IPS DF 6.9 (cell line): Measurements from ENCODE around the gene IL18RAP.

ENCODE experiments used
- DNase-seq: peaks from one replicate; pipeline ENCODE4 v3.0.0-alpha.2; 2013; ENCODE audit warnings: low read depth, low spot score
- H3K27ac ChIP-seq: one replicate; pipeline ENCODE4 v1.5.1; 2013; ENCODE audit warnings: low read length, control low read depth
- H3K27me3 ChIP-seq: 2 replicates; pipeline ENCODE4 v1.6.1; 2013; ENCODE audit warnings: mild to moderate bottlenecking, low read length; ENCODE audit not compliant: control insufficient read depth, insufficient read depth
- H3K36me3 ChIP-seq: 2 replicates; pipeline ENCODE4 v1.6.1; 2013; ENCODE audit warnings: low read length; ENCODE audit not compliant: control insufficient read depth, insufficient read depth
- H3K4me1 ChIP-seq: 2 replicates; pipeline ENCODE4 v1.6.1; 2013; ENCODE audit warnings: low read length; ENCODE audit not compliant: control insufficient read depth, insufficient read depth
- H3K4me3 ChIP-seq: 2 replicates; pipeline ENCODE4 v1.5.1; 2013; ENCODE audit warnings: mild to moderate bottlenecking, low read length
- H3K9me3 ChIP-seq: 2 replicates; pipeline ENCODE4 v1.6.1; 2013; ENCODE audit warnings: low read length, inconsistent platforms; ENCODE audit not compliant: control insufficient read depth, insufficient read depth
- WGBS: extraction: QIAGEN DNeasy Blood & Tissue Kit; methylation state at CpG from one replicate; pipeline ENCODE4 v1.1.7; 2013; ENCODE audit warnings: mixed read lengths, missing lambda C conversion rate; ENCODE audit not compliant: insufficient read length, insufficient coverage; 5-methylcytosine and 5-hydroxymethylcytosine counted together

Gene IL18RAP

GRCh38 chr2:102480285-102481195 is 57.6 kb downstream of the IL18RAP start:
- Histone ChIP-seq H3K4me3 (no peak overlapping the region), H3K9me3 (no peaks in the 10 kb centered on the region), H3K27me3 (no peaks in the 10 kb centered on the region), H3K27ac (no peak overlapping the region), H3K36me3 (no peaks in the 10 kb centered on the region), H3K4me1 (no peaks in the 10 kb centered on the region)
- DNase-seq: no peak
- no CpG with 5 or more reads among the region's 11 CpGs for WGBS

- DNase-seq: no peak
- H3K4me1 ChIP-seq: no peaks in the 10 kb centered on the region
- H3K36me3 ChIP-seq: no peaks in the 10 kb centered on the region
- H3K27me3 ChIP-seq: no peaks in the 10 kb centered on the region
- WGBS: no CpG with 5 or more reads among the region's 7 CpGs
- H3K4me3 ChIP-seq: no peak overlapping the region
- no peaks in the 10 kb centered on the region for H3K9me3 ChIP-seq
- no peak overlapping the region for H3K27ac ChIP-seq
Measured at GRCh38 chr2:102481931-102482330, 59.0 kb downstream of the IL18RAP start.

GRCh38 chr2:102483086-102483485 is 60.1 kb downstream of the IL18RAP start:
- DNase-seq: no peak
- H3K4me1 ChIP-seq: no peaks in the 10 kb centered on the region
- H3K9me3 ChIP-seq: no peaks in the 10 kb centered on the region
- H3K36me3 ChIP-seq: no peaks in the 10 kb centered on the region
- H3K27me3 ChIP-seq: no peaks in the 10 kb centered on the region
- no CpG with 5 or more reads among the region's 6 CpGs for WGBS
- H3K4me3 ChIP-seq: no peak overlapping the region
- no peak overlapping the region for H3K27ac ChIP-seq

GRCh38 chr2:102484310-102485061 is 61.5 kb downstream of the IL18RAP start:
- DNase-seq: no peak
- Histone ChIP-seq H3K9me3 (no peaks in the 10 kb centered on the region), H3K36me3 (no peaks in the 10 kb centered on the region), H3K27me3 (no peaks in the 10 kb centered on the region), H3K27ac (no peak overlapping the region), H3K4me3 (no peak overlapping the region), H3K4me1 (no peaks in the 10 kb centered on the region; the same call in 1 of the 2 replicates)
- no CpG with 5 or more reads among the region's 6 CpGs for WGBS

GRCh38 chr2:102485147-102485785 is 62.3 kb downstream of the IL18RAP start:
- WGBS: no CpG with 5 or more reads among the region's 5 CpGs
- H3K4me3 ChIP-seq: no peak overlapping the region
- H3K9me3 ChIP-seq: no peaks in the 10 kb centered on the region
- no peaks in the 10 kb centered on the region for H3K36me3 ChIP-seq
- H3K27ac ChIP-seq: no peak overlapping the region
- no peaks in the 10 kb centered on the region for H3K27me3 ChIP-seq
- no peaks in the 10 kb centered on the region; the same call in 1 of the 2 replicates for H3K4me1 ChIP-seq
- DNase-seq: no peak

- no peaks in the 10 kb centered on the region for H3K36me3 ChIP-seq
- no peak overlapping the region for H3K4me3 ChIP-seq
- H3K4me1 ChIP-seq: no peaks in the 10 kb centered on the region; the same call in 1 of the 2 replicates
- no peak for DNase-seq
- H3K9me3 ChIP-seq: no peaks in the 10 kb centered on the region
- H3K27ac ChIP-seq: no peak overlapping the region
- no peaks in the 10 kb centered on the region for H3K27me3 ChIP-seq
- WGBS: no CpG with 5 or more reads among the region's 1 CpG
Measured at GRCh38 chr2:102486941-102487702, 64.2 kb downstream of the IL18RAP start.

GRCh38 chr2:102487761-102488462 is 65.0 kb downstream of the IL18RAP start:
- no peak for DNase-seq
- Histone ChIP-seq H3K27me3 (no peaks in the 10 kb centered on the region), H3K27ac (no peak overlapping the region)

GRCh38 chr2:102489646-102490045 is 66.7 kb downstream of the IL18RAP start:
- Histone ChIP-seq H3K4me3 (no peak overlapping the region), H3K9me3 (no peaks in the 10 kb centered on the region), H3K27ac (no peak overlapping the region), H3K4me1 (no peaks in the 10 kb centered on the region; the same call in 1 of the 2 replicates), H3K27me3 (no peaks in the 10 kb centered on the region), H3K36me3 (no peaks in the 10 kb centered on the region)
- no CpG with 5 or more reads among the region's 1 CpG for whole genome bisulfite sequencing
- DNase-seq: no peak

More at GRCh38 chr2:102487761-102488462, 65.0 kb downstream of the IL18RAP start:
- Histone ChIP-seq H3K36me3 (no peaks in the 10 kb centered on the region), H3K4me3 (no peak overlapping the region), H3K4me1 (no peaks in the 10 kb centered on the region; the same call in 1 of the 2 replicates), H3K9me3 (no peaks in the 10 kb centered on the region)
- no CpG with 5 or more reads among the region's 8 CpGs for WGBS

GRCh38 chr2:102492006-102492405 is 69.0 kb downstream of the IL18RAP start:
- Histone ChIP-seq H3K27me3 (no peaks in the 10 kb centered on the region), H3K9me3 (no peaks in the 10 kb centered on the region), H3K36me3 (no peaks in the 10 kb centered on the region), H3K4me1 (no peaks in the 10 kb centered on the region; the same call in 1 of the 2 replicates), H3K27ac (no peak overlapping the region), H3K4me3 (no peak overlapping the region)
- no peak for DNase-seq
